Smooth muscle cell (in vitro differentiated cells): ENCODE measurements around the gene RNF44. TPM values are rescaled to one million over a fixed set of nuclear protein-coding genes. Genes with fewer than 3 reads are reported as not detected.

Experiments
- DNase-seq: peaks from one replicate; lab custom pipeline; 2025; ENCODE audit not compliant: unreplicated experiment; lab: John Stamatoyannopoulos, UW
- H2AFZ ChIP-seq: fragments of 200-600 bp; sonication (generic); 2 replicates; pipeline ENCODE4 v1.6.0; 2016; ENCODE audit warnings: antibody characterized with exemption, low read depth, mild to moderate bottlenecking
- H3F3A ChIP-seq: fragments of 200-600 bp; sonication (generic); 2 replicates; pipeline ENCODE4 v1.6.0; 2017; ENCODE audit warnings: antibody characterized with exemption, low read depth
- H3K27ac ChIP-seq: fragments of 200-600 bp; sonication (generic); 2 replicates; pipeline ENCODE4 v1.5.1; 2016; ENCODE audit warnings: low read depth, mild to moderate bottlenecking
- H3K27me3 ChIP-seq: fragments of 200-600 bp; sonication (generic); 2 replicates; pipeline ENCODE4 v1.6.1; 2016; ENCODE audit warnings: low read depth, mild to moderate bottlenecking
- H3K36me3 ChIP-seq: fragments of 200-600 bp; sonication (generic); 2 replicates; pipeline ENCODE4 v1.5.1; 2016; ENCODE audit warnings: low read depth
- H3K4me1 ChIP-seq: fragments of 200-600 bp; sonication (generic); 2 replicates; pipeline ENCODE4 v1.5.1; 2016; ENCODE audit warnings: low read depth
- H3K4me2 ChIP-seq: fragments of 200-600 bp; sonication (generic); 2 replicates; pipeline ENCODE4 v1.6.0; 2016; ENCODE audit warnings: mild to moderate bottlenecking
- H3K4me3 ChIP-seq: fragments of 200-600 bp; sonication (generic); 2 replicates; pipeline ENCODE4 v1.5.1; 2016; ENCODE audit warnings: mild to moderate bottlenecking
- H3K79me2 ChIP-seq: fragments of 200-600 bp; sonication (generic); 2 replicates; pipeline ENCODE4 v1.6.0; 2016; ENCODE audit warnings: low read depth, mild to moderate bottlenecking
- H3K9ac ChIP-seq: fragments of 200-600 bp; sonication (generic); 2 replicates; pipeline ENCODE4 v1.6.0; 2016; ENCODE audit warnings: low read depth
- H3K9me3 ChIP-seq: fragments of 200-600 bp; sonication (generic); replicated peaks from 2 replicates; pipeline ENCODE4 v1.5.1; 2016; ENCODE audit warnings: low read depth
- H4K20me1 ChIP-seq: fragments of 200-600 bp; sonication (generic); 2 replicates; pipeline ENCODE4 v1.6.0; 2016; ENCODE audit warnings: low read depth
- CTCF ChIP-seq: fragments of 200-600 bp; sonication (generic); IDR thresholded peaks from 2 replicates; pipeline ENCODE4 v1.5.1; 2017; ENCODE audit warnings: borderline replicate concordance, mild to moderate bottlenecking, antibody characterized with exemption; ENCODE audit not compliant: insufficient read depth, poor library complexity, severe bottlenecking
- WGBS: methylation state at CpG from one replicate; pipeline ENCODE4 v1.1.7; 2016; ENCODE audit warnings: low lambda C conversion rate; 5-methylcytosine and 5-hydroxymethylcytosine counted together
- polyA plus RNA-seq: library from polyadenylated mRNA; unstranded; fragments of >200 nt; fragmentation: Nextera tagmentation; extraction: Ambion mirVana; gene quantifications from 2 replicates; pipeline ENCODE4 v1.2.1, GENCODE V29; 2016
- total RNA-seq: library from RNA; depleted of rRNA; stranded (reverse); fragments of >200 nt; gene quantifications from 2 replicates; pipeline ENCODE4 v1.2.3, GENCODE V29; 2014

RNF44 gene
- total and polyA plus RNA-seq, 2 experiments from 2014 or later: 5.7 to 6.8 TPM

DNA sequence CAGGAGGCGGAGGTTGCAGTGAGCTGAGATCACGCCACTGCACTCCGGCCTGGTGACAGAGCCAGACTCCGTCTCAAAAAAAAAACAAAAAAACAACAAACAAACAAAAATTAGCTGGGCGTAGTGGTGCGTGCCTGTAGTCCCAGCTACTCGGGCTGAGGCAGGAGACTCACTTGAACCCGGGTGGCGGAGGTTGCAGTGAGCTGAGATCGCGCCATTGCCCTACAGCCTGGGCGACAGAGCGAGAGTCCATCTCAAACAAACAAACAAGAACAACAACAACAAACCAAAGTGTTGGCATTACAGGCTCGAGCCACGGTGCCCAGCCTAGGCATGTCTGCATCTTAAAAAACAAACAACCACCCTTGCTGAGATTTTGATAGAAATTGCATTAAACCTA is 12.2 kb downstream of the RNF44 start:
- Histone ChIP-seq H3K9me3 (no peaks in the 10 kb centered on the region), H3K4me1 (no peaks in the 10 kb centered on the region), H3K36me3 (no peaks in the 10 kb centered on the region), H3K79me2 (no peaks in the 10 kb centered on the region), H2AFZ (no peak overlapping the region), H3K4me2 (no peak overlapping the region), H3K4me3 (no peak overlapping the region), H3K9ac (no peak overlapping the region), H3K27ac (no peak overlapping the region), H3K27me3 (no peaks in the 10 kb centered on the region), H4K20me1 (no peaks in the 10 kb centered on the region), H3F3A (no peaks in the 10 kb centered on the region)
- DNase-seq: no peak
- TF ChIP-seq CTCF: no peak
- WGBS: 92% methylated on average over 15 of the region's 15 CpGs

GRCh38 chr5:176524138-176524537 is 13.1 kb downstream of the RNF44 start:
- H2AFZ ChIP-seq: no peak overlapping the region
- no peaks in the 10 kb centered on the region for H4K20me1 ChIP-seq
- no peaks in the 10 kb centered on the region for H3K4me1 ChIP-seq
- no peak overlapping the region for H3K27ac ChIP-seq
- no peak for TF ChIP-seq CTCF
- H3K4me3 ChIP-seq: no peak overlapping the region
- H3F3A ChIP-seq: no peaks in the 10 kb centered on the region
- no peaks in the 10 kb centered on the region for H3K27me3 ChIP-seq
- no peak overlapping the region for H3K4me2 ChIP-seq
- H3K9ac ChIP-seq: no peak overlapping the region
- no peaks in the 10 kb centered on the region for H3K9me3 ChIP-seq
- 95% methylated on average over 6 of the region's 6 CpGs for WGBS
- no peak for DNase-seq
- H3K79me2 ChIP-seq: no peaks in the 10 kb centered on the region
- no peaks in the 10 kb centered on the region for H3K36me3 ChIP-seq

DNA sequence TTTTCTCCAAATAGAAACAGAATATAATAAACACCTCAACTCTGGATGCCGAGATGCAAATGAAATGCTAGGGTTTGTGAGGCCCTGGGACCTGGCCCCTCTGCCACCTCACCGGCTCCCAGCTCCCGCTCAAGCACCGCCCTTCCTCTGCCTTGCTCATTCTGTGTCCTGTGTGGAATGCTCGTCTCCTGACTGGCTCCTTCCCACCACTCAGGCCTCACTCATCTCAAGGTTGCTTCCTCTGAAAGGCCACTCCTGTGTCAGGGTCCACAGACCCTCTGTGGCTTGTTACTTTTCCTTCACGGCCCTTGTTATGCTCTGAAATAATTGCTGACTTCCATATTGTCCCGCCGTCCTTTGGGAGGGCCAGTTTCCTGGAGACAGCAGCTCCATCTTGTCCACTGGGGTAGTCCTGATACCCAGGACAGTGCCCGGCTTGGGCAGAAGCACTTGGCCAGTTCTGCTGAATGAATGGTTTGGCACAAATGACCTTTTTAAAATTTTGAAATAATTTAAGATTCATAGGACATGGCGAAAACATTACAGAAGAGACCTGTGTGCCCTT is 15.4 kb downstream of the RNF44 start:
- Histone ChIP-seq H3K27me3 (no peaks in the 10 kb centered on the region), H3F3A (no peaks in the 10 kb centered on the region), H2AFZ (no peak overlapping the region), H3K4me2 (no peak overlapping the region), H3K9ac (no peak overlapping the region), H3K4me3 (no peak overlapping the region), H3K27ac (no peak overlapping the region), H3K4me1 (no peaks in the 10 kb centered on the region), H4K20me1 (no peaks in the 10 kb centered on the region), H3K9me3 (no peaks in the 10 kb centered on the region), H3K36me3 (no peaks in the 10 kb centered on the region), H3K79me2 (no peaks in the 10 kb centered on the region)
- 69% methylated on average over 10 of the region's 10 CpGs for WGBS
- TF ChIP-seq CTCF: no peak
- DNase-seq: no peak

- no peaks in the 10 kb centered on the region for H4K20me1 ChIP-seq
- no peaks in the 10 kb centered on the region for H3K4me1 ChIP-seq
- H3K4me2 ChIP-seq: no peak overlapping the region
- no peaks in the 10 kb centered on the region for H3F3A ChIP-seq
- H3K4me3 ChIP-seq: no peak overlapping the region
- 82% methylated on average over 7 of the region's 7 CpGs for WGBS
- H3K36me3 ChIP-seq: no peaks in the 10 kb centered on the region
- H3K27ac ChIP-seq: no peak overlapping the region
- no peak for DNase-seq
- H2AFZ ChIP-seq: no peak overlapping the region
- no peaks in the 10 kb centered on the region for H3K9me3 ChIP-seq
- H3K27me3 ChIP-seq: no peaks in the 10 kb centered on the region
- H3K9ac ChIP-seq: no peak overlapping the region
- TF ChIP-seq CTCF: no peak
- H3K79me2 ChIP-seq: no peaks in the 10 kb centered on the region
Observed at GRCh38 chr5:176521286-176521685, 15.9 kb downstream of the RNF44 start.
